Liver (tissue), 3 donors: ENCODE measurements around the gene FGFR3.

Source experiments
- GABPA ChIP-seq, 2 donors: IDR thresholded peaks in 1 of 2; conservative IDR thresholded peaks in 1 of 2; 2 replicates each; pipeline ENCODE4 v1.6.1; 2016; ENCODE audit warnings: antibody characterized with exemption in 2 of 2, mild to moderate bottlenecking in 1 of 2, moderate library complexity in 1 of 2
- HNF4A ChIP-seq, 2 donors: conservative IDR thresholded peaks; 2 replicates each; pipeline ENCODE4 v1.6.1; 2016; ENCODE audit warnings: antibody characterized with exemption in 2 of 2, mild to moderate bottlenecking in 2 of 2
- JUND ChIP-seq, 2 donors: IDR thresholded peaks; 2 replicates each; pipeline ENCODE4 v1.6.1; 2016; ENCODE audit warnings: antibody characterized with exemption in 2 of 2
- MAX ChIP-seq: IDR thresholded peaks from 2 replicates; pipeline ENCODE4 v1.6.1; 2016; ENCODE audit warnings: antibody characterized with exemption
- RAD21 ChIP-seq, 2 donors: IDR thresholded peaks; 2 replicates each; pipeline ENCODE4 v1.6.1; 2016; ENCODE audit warnings: antibody characterized with exemption in 2 of 2, mild to moderate bottlenecking in 2 of 2
- RXRA ChIP-seq, 2 donors: IDR thresholded peaks; 2 replicates each; pipeline ENCODE4 v1.6.1; 2017 to 2018; ENCODE audit warnings: antibody characterized with exemption in 2 of 2, mild to moderate bottlenecking in 1 of 2
- SP1 ChIP-seq: IDR thresholded peaks from 2 replicates; pipeline ENCODE4 v1.6.1; 2018; ENCODE audit warnings: antibody characterized with exemption, mild to moderate bottlenecking
- TAF1 ChIP-seq: conservative IDR thresholded peaks from 2 replicates; pipeline ENCODE4 v1.6.1; 2016; ENCODE audit warnings: antibody characterized with exemption, mild to moderate bottlenecking
- YY1 ChIP-seq: IDR thresholded peaks from 2 replicates; pipeline ENCODE4 v1.6.1; 2016; ENCODE audit warnings: antibody characterized with exemption, mild to moderate bottlenecking
- TF ChIP-seq, protein P1 (sequence below): IDR thresholded peaks from 2 replicates; pipeline ENCODE4 v1.6.1; 2016; ENCODE audit warnings: antibody characterized with exemption
- TF ChIP-seq, protein P2 (sequence below): fragments of 150-350 bp; IDR thresholded peaks from 2 replicates; pipeline ENCODE4 v1.5.1; 2017; ENCODE audit warnings: improper control_type of control experiment, low read depth, low read length; ENCODE audit not compliant: missing input control
- TF ChIP-seq, protein P3 (sequence below): IDR thresholded peaks from 2 replicates; pipeline ENCODE4 v1.6.1; 2016; ENCODE audit warnings: antibody characterized with exemption, mild to moderate bottlenecking
- TF ChIP-seq, protein P4 (sequence below): IDR thresholded peaks from 2 replicates; pipeline ENCODE4 v1.6.1; 2016; ENCODE audit warnings: antibody characterized with exemption
- donor health status: healthy.
- donor health status: healthy.

- TF ChIP-seq, protein P1, sequence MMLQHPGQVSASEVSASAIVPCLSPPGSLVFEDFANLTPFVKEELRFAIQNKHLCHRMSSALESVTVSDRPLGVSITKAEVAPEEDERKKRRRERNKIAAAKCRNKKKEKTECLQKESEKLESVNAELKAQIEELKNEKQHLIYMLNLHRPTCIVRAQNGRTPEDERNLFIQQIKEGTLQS = no peak
- TF ChIP-seq, protein P2, sequence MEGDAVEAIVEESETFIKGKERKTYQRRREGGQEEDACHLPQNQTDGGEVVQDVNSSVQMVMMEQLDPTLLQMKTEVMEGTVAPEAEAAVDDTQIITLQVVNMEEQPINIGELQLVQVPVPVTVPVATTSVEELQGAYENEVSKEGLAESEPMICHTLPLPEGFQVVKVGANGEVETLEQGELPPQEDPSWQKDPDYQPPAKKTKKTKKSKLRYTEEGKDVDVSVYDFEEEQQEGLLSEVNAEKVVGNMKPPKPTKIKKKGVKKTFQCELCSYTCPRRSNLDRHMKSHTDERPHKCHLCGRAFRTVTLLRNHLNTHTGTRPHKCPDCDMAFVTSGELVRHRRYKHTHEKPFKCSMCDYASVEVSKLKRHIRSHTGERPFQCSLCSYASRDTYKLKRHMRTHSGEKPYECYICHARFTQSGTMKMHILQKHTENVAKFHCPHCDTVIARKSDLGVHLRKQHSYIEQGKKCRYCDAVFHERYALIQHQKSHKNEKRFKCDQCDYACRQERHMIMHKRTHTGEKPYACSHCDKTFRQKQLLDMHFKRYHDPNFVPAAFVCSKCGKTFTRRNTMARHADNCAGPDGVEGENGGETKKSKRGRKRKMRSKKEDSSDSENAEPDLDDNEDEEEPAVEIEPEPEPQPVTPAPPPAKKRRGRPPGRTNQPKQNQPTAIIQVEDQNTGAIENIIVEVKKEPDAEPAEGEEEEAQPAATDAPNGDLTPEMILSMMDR = no peak
- no peak for TF ChIP-seq TAF1
- TF ChIP-seq, protein P3, sequence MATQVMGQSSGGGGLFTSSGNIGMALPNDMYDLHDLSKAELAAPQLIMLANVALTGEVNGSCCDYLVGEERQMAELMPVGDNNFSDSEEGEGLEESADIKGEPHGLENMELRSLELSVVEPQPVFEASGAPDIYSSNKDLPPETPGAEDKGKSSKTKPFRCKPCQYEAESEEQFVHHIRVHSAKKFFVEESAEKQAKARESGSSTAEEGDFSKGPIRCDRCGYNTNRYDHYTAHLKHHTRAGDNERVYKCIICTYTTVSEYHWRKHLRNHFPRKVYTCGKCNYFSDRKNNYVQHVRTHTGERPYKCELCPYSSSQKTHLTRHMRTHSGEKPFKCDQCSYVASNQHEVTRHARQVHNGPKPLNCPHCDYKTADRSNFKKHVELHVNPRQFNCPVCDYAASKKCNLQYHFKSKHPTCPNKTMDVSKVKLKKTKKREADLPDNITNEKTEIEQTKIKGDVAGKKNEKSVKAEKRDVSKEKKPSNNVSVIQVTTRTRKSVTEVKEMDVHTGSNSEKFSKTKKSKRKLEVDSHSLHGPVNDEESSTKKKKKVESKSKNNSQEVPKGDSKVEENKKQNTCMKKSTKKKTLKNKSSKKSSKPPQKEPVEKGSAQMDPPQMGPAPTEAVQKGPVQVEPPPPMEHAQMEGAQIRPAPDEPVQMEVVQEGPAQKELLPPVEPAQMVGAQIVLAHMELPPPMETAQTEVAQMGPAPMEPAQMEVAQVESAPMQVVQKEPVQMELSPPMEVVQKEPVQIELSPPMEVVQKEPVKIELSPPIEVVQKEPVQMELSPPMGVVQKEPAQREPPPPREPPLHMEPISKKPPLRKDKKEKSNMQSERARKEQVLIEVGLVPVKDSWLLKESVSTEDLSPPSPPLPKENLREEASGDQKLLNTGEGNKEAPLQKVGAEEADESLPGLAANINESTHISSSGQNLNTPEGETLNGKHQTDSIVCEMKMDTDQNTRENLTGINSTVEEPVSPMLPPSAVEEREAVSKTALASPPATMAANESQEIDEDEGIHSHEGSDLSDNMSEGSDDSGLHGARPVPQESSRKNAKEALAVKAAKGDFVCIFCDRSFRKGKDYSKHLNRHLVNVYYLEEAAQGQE = no peak
- TF ChIP-seq GABPA (IDR thresholded peaks at IDR 0.05 in 1 of 2, conservative IDR thresholded peaks at IDR 0.05 in 1 of 2) = no peak
- TF ChIP-seq, protein P4, sequence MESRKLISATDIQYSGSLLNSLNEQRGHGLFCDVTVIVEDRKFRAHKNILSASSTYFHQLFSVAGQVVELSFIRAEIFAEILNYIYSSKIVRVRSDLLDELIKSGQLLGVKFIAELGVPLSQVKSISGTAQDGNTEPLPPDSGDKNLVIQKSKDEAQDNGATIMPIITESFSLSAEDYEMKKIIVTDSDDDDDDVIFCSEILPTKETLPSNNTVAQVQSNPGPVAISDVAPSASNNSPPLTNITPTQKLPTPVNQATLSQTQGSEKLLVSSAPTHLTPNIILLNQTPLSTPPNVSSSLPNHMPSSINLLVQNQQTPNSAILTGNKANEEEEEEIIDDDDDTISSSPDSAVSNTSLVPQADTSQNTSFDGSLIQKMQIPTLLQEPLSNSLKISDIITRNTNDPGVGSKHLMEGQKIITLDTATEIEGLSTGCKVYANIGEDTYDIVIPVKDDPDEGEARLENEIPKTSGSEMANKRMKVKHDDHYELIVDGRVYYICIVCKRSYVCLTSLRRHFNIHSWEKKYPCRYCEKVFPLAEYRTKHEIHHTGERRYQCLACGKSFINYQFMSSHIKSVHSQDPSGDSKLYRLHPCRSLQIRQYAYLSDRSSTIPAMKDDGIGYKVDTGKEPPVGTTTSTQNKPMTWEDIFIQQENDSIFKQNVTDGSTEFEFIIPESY = no peak
- TF ChIP-seq YY1 = no peak
- TF ChIP-seq SP1 = no peak
- no peak for TF ChIP-seq RAD21 (IDR thresholded peaks at IDR 0.05)
- TF ChIP-seq JUND (IDR thresholded peaks at IDR 0.05) = no peak
- no peak for TF ChIP-seq MAX
- TF ChIP-seq RXRA (IDR thresholded peaks at IDR 0.05) = no peak
- TF ChIP-seq HNF4A (conservative IDR thresholded peaks at IDR 0.05) = no peak
Observed at GRCh38 chr4:1762264-1763010, 30.7 kb upstream of the FGFR3 start.
